Loucy (cell line): ENCODE results near the gene CSRP1.

ENCODE experiments used
- EZH2phosphoT487 ChIP-seq: fragments of 200-600 bp; IDR thresholded peaks from 2 replicates; pipeline ENCODE4 v1.6.1; 2018; ENCODE audit warnings: antibody characterized with exemption, mild to moderate bottlenecking, moderate library complexity, borderline replicate concordance
- TF ChIP-seq, protein P1 (sequence below): fragments of 200-600 bp; sonication (generic); conservative IDR thresholded peaks from 2 replicates; pipeline ENCODE4 v1.5.1; 2014; ENCODE audit warnings: mild to moderate bottlenecking, antibody characterized with exemption, low read length

DNA sequence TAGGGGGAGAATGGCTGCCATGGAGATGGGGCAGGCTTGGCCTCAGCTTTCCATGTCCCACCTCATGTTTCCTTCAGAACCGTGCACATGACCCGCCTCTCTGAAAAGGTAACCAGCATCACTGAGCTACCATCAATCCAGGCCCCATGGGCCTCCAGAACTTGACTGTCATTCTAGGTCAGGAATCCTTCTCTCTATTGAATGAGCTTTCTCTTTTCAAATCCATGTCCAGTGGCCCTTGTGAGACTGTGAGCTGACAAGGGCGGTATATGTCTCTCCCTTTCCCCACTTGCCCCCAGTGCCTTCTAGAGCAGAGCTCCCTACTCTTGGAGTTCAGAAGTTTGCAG, 4.4 kb downstream of the CSRP1 start:
- TF ChIP-seq, protein P1, sequence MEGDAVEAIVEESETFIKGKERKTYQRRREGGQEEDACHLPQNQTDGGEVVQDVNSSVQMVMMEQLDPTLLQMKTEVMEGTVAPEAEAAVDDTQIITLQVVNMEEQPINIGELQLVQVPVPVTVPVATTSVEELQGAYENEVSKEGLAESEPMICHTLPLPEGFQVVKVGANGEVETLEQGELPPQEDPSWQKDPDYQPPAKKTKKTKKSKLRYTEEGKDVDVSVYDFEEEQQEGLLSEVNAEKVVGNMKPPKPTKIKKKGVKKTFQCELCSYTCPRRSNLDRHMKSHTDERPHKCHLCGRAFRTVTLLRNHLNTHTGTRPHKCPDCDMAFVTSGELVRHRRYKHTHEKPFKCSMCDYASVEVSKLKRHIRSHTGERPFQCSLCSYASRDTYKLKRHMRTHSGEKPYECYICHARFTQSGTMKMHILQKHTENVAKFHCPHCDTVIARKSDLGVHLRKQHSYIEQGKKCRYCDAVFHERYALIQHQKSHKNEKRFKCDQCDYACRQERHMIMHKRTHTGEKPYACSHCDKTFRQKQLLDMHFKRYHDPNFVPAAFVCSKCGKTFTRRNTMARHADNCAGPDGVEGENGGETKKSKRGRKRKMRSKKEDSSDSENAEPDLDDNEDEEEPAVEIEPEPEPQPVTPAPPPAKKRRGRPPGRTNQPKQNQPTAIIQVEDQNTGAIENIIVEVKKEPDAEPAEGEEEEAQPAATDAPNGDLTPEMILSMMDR, result no peak
- TF ChIP-seq EZH2phosphoT487, result no peak
